HepG2 (cell line): ENCODE measurements around the gene THRAP3. TPM values are rescaled to one million over a fixed set of nuclear protein-coding genes. Genes with fewer than 3 reads are reported as not detected.
"Not testable (repeated sequence)": the region's sequence is repeated elsewhere in the genome, so short reads cannot be mapped to it uniquely, and the experiment has no call there.

Experiments used
- ATAC-seq: fragments of 200-7000 bp; cut with Tn5 transposase; 3 replicates; pipeline ENCODE4 v1.9.1; 2020; ENCODE audit warnings: mild to moderate bottlenecking, moderate library complexity
- BruUV-seq: library from RNA; stranded (reverse); fragments of 400-500 nt; replicated peaks from 2 replicates; lab custom pipeline; 2021; lab: Mats Ljungman, UMichigan
- CTCF ChIA-PET: fragments of 300-600 bp; formaldehyde crosslinking; extraction: SDS; loops from one replicate; lab custom pipeline; 2021; ENCODE audit warnings: low total read pairs, inconsistent platforms, low intra/inter-chr PET ratio; lab: Yijun Ruan, JAX
- POLR2A ChIA-PET: fragments of 350-600 bp; sonication (Branson Sonifier 250); formaldehyde crosslinking; loops from one replicate; lab custom pipeline; 2020; ENCODE audit warnings: antibody characterized with exemption, inconsistent platforms; lab: Yijun Ruan, JAX
- DNase-seq: peaks from one replicate; pipeline ENCODE4 v3.0.0-alpha.2; 2015; ENCODE audit warnings: low spot score
- FAIRE-seq: peaks from 3 replicates; lab custom pipeline; 2011; peaks lifted over from hg19 to GRCh38; lab: Jason Lieb, UNC
- H2AFZ ChIP-seq: one replicate; pipeline ENCODE4 v1.6.1; 2011; ENCODE audit warnings: low read length, inconsistent platforms
- H3K27ac ChIP-seq: fragments of 300-600 bp; 3 replicates; pipeline ENCODE4 v1.8.0; 2011; ENCODE audit warnings: mixed run types, mild to moderate bottlenecking, mixed read lengths, low read length, inconsistent platforms; ENCODE audit not compliant: insufficient read depth; ENCODE audit errors: extremely low read length
- H3K27me3 ChIP-seq, 2 experiments: fragments of 200-600 bp in 1 of 2; 2 replicates in 1 of 2; 3 replicates in 1 of 2; pipeline versions ENCODE4 v1.6.0 to v1.8.0; 2011; ENCODE audit warnings: low read length in 2 of 2, mild to moderate bottlenecking in 2 of 2, moderate library complexity in 2 of 2, inconsistent platforms in 1 of 2; ENCODE audit not compliant: insufficient read depth in 2 of 2, control insufficient read depth in 1 of 2
- H3K36me3 ChIP-seq, 2 experiments: fragments of 200-600 bp in 1 of 2; replicated peaks in 1 of 2; 2 replicates in 1 of 2; 3 replicates in 1 of 2; pipeline versions ENCODE4 v1.5.1 to v1.8.0; 2011; ENCODE audit warnings: low read length in 2 of 2, inconsistent platforms in 1 of 2; ENCODE audit not compliant: insufficient read depth in 2 of 2, control insufficient read depth in 1 of 2
- H3K4me1 ChIP-seq: 2 replicates; pipeline ENCODE4 v1.5.1; 2012; ENCODE audit warnings: low read length, inconsistent platforms; ENCODE audit not compliant: insufficient read depth
- H3K4me2 ChIP-seq: 2 replicates; pipeline ENCODE4 v1.6.0; 2011; ENCODE audit warnings: low read depth, low read length, inconsistent platforms
- H3K4me3 ChIP-seq, 3 experiments: fragments of 200-600 bp in 1 of 3; sonication (generic), shearing (Covaris generic) in 1 of 3; replicated peaks in 1 of 3; 2 replicates each; pipeline ENCODE4 v1.5.1; 2011 to 2016; ENCODE audit warnings: low read length in 3 of 3, inconsistent platforms in 2 of 3, low read depth in 2 of 3, mild to moderate bottlenecking in 2 of 3, control low read depth in 1 of 3, mixed read lengths in 1 of 3; ENCODE audit not compliant: insufficient read depth in 1 of 3
- H3K79me2 ChIP-seq: one replicate; pipeline ENCODE4 v1.6.1; 2011; ENCODE audit warnings: low read length, inconsistent platforms; ENCODE audit not compliant: insufficient read depth
- H3K9ac ChIP-seq: 2 replicates; pipeline ENCODE4 v1.6.0; 2011; ENCODE audit warnings: mild to moderate bottlenecking, low read depth, low read length, inconsistent platforms; ENCODE audit not compliant: insufficient read depth
- H3K9me3 ChIP-seq: 2 replicates; pipeline ENCODE4 v1.5.1; 2012; ENCODE audit warnings: mild to moderate bottlenecking, low read length
- H4K20me1 ChIP-seq: 2 replicates; pipeline ENCODE4 v1.6.0; 2011; ENCODE audit warnings: inconsistent platforms, mild to moderate bottlenecking, low read length, moderate library complexity; ENCODE audit not compliant: insufficient read depth
- ARHGAP35 ChIP-seq: sonication (generic); formaldehyde crosslinking; IDR thresholded peaks from 2 replicates; pipeline ENCODE4 v1.9.0; 2022; ENCODE audit warnings: mild to moderate bottlenecking, inconsistent platforms, moderate library complexity, missing genetic modification reagents, borderline replicate concordance
- HNF4A ChIP-seq: sonication (generic); formaldehyde crosslinking; IDR thresholded peaks from 2 replicates; pipeline ENCODE4 v1.4.0; 2020; ENCODE audit warnings: missing genetic modification reagents
- ZBTB33 ChIP-seq: sonication (generic); formaldehyde crosslinking; IDR thresholded peaks from 2 replicates; pipeline ENCODE4 v1.4.0; 2020; ENCODE audit warnings: missing genetic modification reagents
- ZNF644 ChIP-seq: IDR thresholded peaks from 2 replicates; pipeline ENCODE4 v1.6.1; 2016; ENCODE audit warnings: low read depth
- WGBS: methylation state at CpG from one replicate; pipeline ENCODE4 v1.1.6; 2017; ENCODE audit warnings: low lambda C conversion rate; 5-methylcytosine and 5-hydroxymethylcytosine counted together
- in situ Hi-C: cut with HindIII; loops from 2 replicates; pipeline ENCODE4 v1.10.0; 2017; ENCODE audit warnings: low pct_unique_long_range_greater_than_20kb; ENCODE audit not compliant: extremely low pct_ligation_motif_present
- intact Hi-C: fragments of 100-400 bp; cut with micrococcal nuclease; formaldehyde crosslinking; loops from one replicate; pipeline ENCODE4 v1.10.0; 2022; ENCODE audit not compliant: unreplicated experiment
- polyA plus RNA-seq, 8 experiments: library from polyadenylated mRNA; depleted of rRNA in 3 of 8; stranded (reverse) in 7 of 8; unstranded in 1 of 8; fragments of >200 nt; fragmentation: Illumina TruSeq in 4 of 8; extraction: Trizol in 4 of 8; gene quantifications; 2 replicates each; pipeline versions ENCODE4 v1.2.1 to v1.2.3, GENCODE V29; 2011 to 2016; ENCODE audit warnings: low read depth in 4 of 8, missing spikeins in 1 of 8, mixed read lengths in 1 of 8; ENCODE audit not compliant: insufficient read depth in 1 of 8
- total RNA-seq, 5 experiments: library from RNA; depleted of rRNA; stranded (reverse); fragments of >200 nt; fragmentation: Illumina TruSeq; extraction: Trizol; gene quantifications; 2 replicates each; pipeline ENCODE4 v1.2.3, GENCODE V29; 2016; ENCODE audit warnings: low read depth in 1 of 5

The THRAP3 gene
- total and polyA plus RNA-seq, 2 of the 13 experiments (the other 11 are each of a cell fraction or from before 2014, with no cell fraction given) = 45.0 to 92.6 TPM

DNA sequence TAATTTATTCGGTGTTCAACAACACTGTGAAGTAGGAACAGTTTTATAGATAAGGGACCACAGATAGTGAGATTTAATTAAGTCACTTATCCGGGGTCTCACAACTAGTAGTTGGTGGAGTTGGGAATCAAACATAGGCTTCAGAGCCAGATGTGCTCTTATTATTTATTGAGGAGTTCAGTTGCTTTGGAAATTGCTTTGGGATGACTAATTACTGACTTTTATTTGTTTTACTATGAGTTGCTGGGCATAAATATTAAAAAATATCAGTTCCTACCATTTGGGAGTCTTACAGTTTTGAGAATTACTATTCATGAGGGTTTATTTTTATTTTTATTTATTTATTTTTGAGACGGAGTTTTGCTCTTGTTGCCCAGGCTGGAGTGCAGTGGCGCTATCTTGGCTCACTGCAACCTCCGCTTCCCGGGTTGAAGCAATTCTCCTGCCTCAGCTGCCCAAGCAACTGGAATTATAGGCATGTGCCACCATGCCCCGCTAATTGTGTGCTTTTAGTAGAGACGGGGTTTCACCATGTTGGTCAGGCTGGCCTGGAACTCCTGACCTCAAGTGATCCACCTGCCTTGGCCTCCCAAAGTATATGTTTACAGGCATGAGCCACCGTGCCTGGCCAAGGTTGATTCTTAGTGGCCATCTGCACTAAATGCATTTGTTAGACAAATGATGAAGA, 27.7 kb downstream of the THRAP3 start:
- Histone ChIP-seq H3K9me3 (no peaks in the 10 kb centered on the region), H3K36me3 (peaks cover 1 to 11% of the 10 kb centered on the region in 2 experiments; a peak in 1 of 5 replicates), H3K9ac (no peak overlapping the region), H3K4me1 (peaks cover 89% of the 10 kb centered on the region), H3K4me2 (no peak overlapping the region), H3K27ac (peak overlapping the region; percentile 36), H3K27me3 (no peaks in the 10 kb centered on the region), H3K79me2 (peaks cover 90% of the 10 kb centered on the region), H2AFZ (no peak overlapping the region), H3K4me3 (no peak overlapping the region), H4K20me1 (peaks cover 32% of the 10 kb centered on the region)
- TF ChIP-seq ZBTB33 (peak; percentile 57; the same call in 1 of the 2 replicates), ARHGAP35 (CRISPR knock-in tag) (no peak), ZNF644 (CRISPR knock-in tag) (0 out of 2 replicates have a peak, but pooled peaks have one; percentile 13)
- BruUV-seq = no TSS peak
- CTCF ChIA-PET = no interaction called here
- POLR2A ChIA-PET = no interaction called here
- ATAC-seq (no peak), FAIRE-seq (no peak), DNase-seq (no peak)
- 85% methylated on average over 9 of the region's 9 CpGs for WGBS
- intact Hi-C loops (no loop called here), in situ Hi-C loops (no loop called here)

GRCh38 chr1:36252482-36252824, 28.2 kb downstream of the THRAP3 start:
- intact Hi-C loops, H3K4me3 ChIP-seq: not testable (repeated sequence)
- 92% methylated on average over 6 of the region's 6 CpGs for WGBS

More at GRCh38 chr1:36252482-36252824, 28.2 kb downstream of the THRAP3 start:
- ATAC-seq, DNase-seq, BruUV-seq, in situ Hi-C loops, H3K9me3 ChIP-seq, H3K27me3 ChIP-seq, H3K4me2 ChIP-seq, H3K9ac ChIP-seq, H2AFZ ChIP-seq, CTCF ChIA-PET, FAIRE-seq: not testable (repeated sequence)
- Histone ChIP-seq H3K4me1 (peaks cover 92% of the 10 kb centered on the region), H4K20me1 (peaks cover 34% of the 10 kb centered on the region), H3K27ac (peak overlapping the region; percentile 36), H3K79me2 (peaks cover 94% of the 10 kb centered on the region), H3K36me3 (peaks cover 2 to 11% of the 10 kb centered on the region in 2 experiments; a peak in 1 of 5 replicates)
- POLR2A ChIA-PET = interaction anchor here (2.8 kb wide), 1 partner anchor 29 kb away, joined by 5 read pairs; the partner anchor contains the start of gene THRAP3
- peak; percentile 34; the same call in 1 of the 2 replicates for TF ChIP-seq HNF4A (CRISPR knock-in tag)
